HEK293 (cell line): ENCODE data around the gene MYO1F.

Source experiments
- CTCF ChIA-PET: fragments of 350-600 bp; formaldehyde crosslinking; extraction: SDS; loops from one replicate; lab custom pipeline; 2021; ENCODE audit warnings: antibody characterized with exemption; lab: Yijun Ruan, JAX
- POLR2A ChIA-PET: fragments of 300-600 bp; formaldehyde crosslinking; extraction: SDS; loops from one replicate; lab custom pipeline; 2020; ENCODE audit warnings: antibody characterized with exemption, inconsistent platforms; lab: Yijun Ruan, JAX
- H3K27ac ChIP-seq: fragments of 200-500 bp; sonication (Bioruptor generic); 2 replicates; pipeline ENCODE4 v1.5.1; 2014; ENCODE audit warnings: low read depth, low read length, control low read depth, inconsistent platforms; ENCODE audit errors: extremely low read depth
- H3K36me3 ChIP-seq, 2 experiments: fragments of 200-500 bp in 1 of 2; sonication (Bioruptor generic) in 1 of 2; 1 replicate in 1 of 2; 2 replicates in 1 of 2; pipeline ENCODE4 v1.5.1; 2014 to 2017; ENCODE audit warnings: inconsistent platforms in 2 of 2, low read length in 2 of 2; ENCODE audit not compliant: control insufficient read depth in 2 of 2, insufficient read depth in 1 of 2
- H3K4me1 ChIP-seq: fragments of 200-500 bp; sonication (Bioruptor generic); 2 replicates; pipeline ENCODE4 v1.5.1; 2014; ENCODE audit warnings: mild to moderate bottlenecking, low read length, inconsistent platforms; ENCODE audit not compliant: control insufficient read depth, insufficient read depth
- H3K4me3 ChIP-seq: 2 replicates; pipeline ENCODE4 v1.5.1; 2011; ENCODE audit warnings: low read depth, mild to moderate bottlenecking, control low read depth, low read length, moderate library complexity
- H3K9me3 ChIP-seq: fragments of 200-500 bp; sonication (Bioruptor generic); 2 replicates; pipeline ENCODE4 v1.5.1; 2014; ENCODE audit warnings: low read depth, low read length, inconsistent platforms; ENCODE audit not compliant: control insufficient read depth, insufficient read depth
- BCL11B ChIP-seq: fragments of 450-650 bp; formaldehyde crosslinking; IDR thresholded peaks from 2 replicates; pipeline ENCODE4 v1.5.1; 2016; ENCODE audit warnings: low read depth, missing biosample characterization, missing genetic modification characterization
- GLI2 ChIP-seq: fragments of 450-650 bp; formaldehyde crosslinking; IDR thresholded peaks from 2 replicates; pipeline ENCODE4; 2017; ENCODE audit warnings: missing biosample characterization, missing genetic modification characterization, low read depth, borderline replicate concordance
- HOXC10 ChIP-seq: sonication (generic); formaldehyde crosslinking; IDR thresholded peaks from 2 replicates; pipeline ENCODE4 v1.8.1; 2023; ENCODE audit warnings: mild to moderate bottlenecking, missing genetic modification reagents
- IKZF3 ChIP-seq: fragments of 450-650 bp; IDR thresholded peaks from 2 replicates; pipeline ENCODE4 v1.5.0; 2018; ENCODE audit warnings: missing biosample characterization, mild to moderate bottlenecking, missing genetic modification characterization, moderate library complexity
- PRDM10 ChIP-seq: fragments of 450-650 bp; formaldehyde crosslinking; IDR thresholded peaks from 2 replicates; pipeline ENCODE4 v1.5.1; 2016; ENCODE audit warnings: missing biosample characterization, missing genetic modification characterization
- SCRT1 ChIP-seq: fragments of 450-650 bp; formaldehyde crosslinking; IDR thresholded peaks from 2 replicates; pipeline ENCODE4 v1.5.1; 2016; ENCODE audit warnings: missing biosample characterization, missing genetic modification characterization, borderline replicate concordance
- ZBTB1 ChIP-seq: fragments of 450-650 bp; formaldehyde crosslinking; IDR thresholded peaks from 2 replicates; pipeline ENCODE4 v1.5.1; 2016; ENCODE audit warnings: missing biosample characterization, missing genetic modification characterization
- ZFP41 ChIP-seq: fragments of 450-650 bp; formaldehyde crosslinking; IDR thresholded peaks from 2 replicates; pipeline ENCODE4 v1.5.1; 2016; ENCODE audit warnings: missing biosample characterization, missing genetic modification characterization, borderline replicate concordance
- ZNF155 ChIP-seq: fragments of 450-650 bp; formaldehyde crosslinking; IDR thresholded peaks from 2 replicates; pipeline ENCODE4 v1.5.1; 2016; ENCODE audit warnings: missing biosample characterization, missing genetic modification characterization
- ZNF211 ChIP-seq: fragments of 450-650 bp; formaldehyde crosslinking; IDR thresholded peaks from 2 replicates; pipeline ENCODE4 v1.5.1; 2016; ENCODE audit warnings: low read depth, missing biosample characterization, missing genetic modification characterization
- ZNF280D ChIP-seq: fragments of 450-650 bp; formaldehyde crosslinking; IDR thresholded peaks from 2 replicates; pipeline ENCODE4 v1.5.1; 2016; ENCODE audit warnings: missing biosample characterization, missing genetic modification characterization
- ZNF335 ChIP-seq: fragments of 450-650 bp; formaldehyde crosslinking; conservative IDR thresholded peaks from 2 replicates; pipeline ENCODE4 v1.5.1; 2016; ENCODE audit warnings: missing biosample characterization, missing genetic modification characterization
- ZNF341 ChIP-seq: fragments of 450-650 bp; formaldehyde crosslinking; IDR thresholded peaks from 2 replicates; pipeline ENCODE4; 2016; ENCODE audit warnings: low read depth, missing biosample characterization, missing genetic modification characterization
- ZNF416 ChIP-seq: fragments of 450-650 bp; formaldehyde crosslinking; IDR thresholded peaks from 2 replicates; pipeline ENCODE4 v1.5.1; 2016; ENCODE audit warnings: missing biosample characterization, missing genetic modification characterization
- ZNF449 ChIP-seq: fragments of 450-650 bp; formaldehyde crosslinking; IDR thresholded peaks from 2 replicates; pipeline ENCODE4 v1.5.1; 2017; ENCODE audit warnings: missing biosample characterization, mild to moderate bottlenecking, missing genetic modification characterization, moderate library complexity
- ZNF473 ChIP-seq: fragments of 450-650 bp; formaldehyde crosslinking; IDR thresholded peaks from 2 replicates; pipeline ENCODE4 v1.5.1; 2017; ENCODE audit warnings: missing biosample characterization, missing genetic modification characterization
- ZNF548 ChIP-seq: fragments of 450-650 bp; formaldehyde crosslinking; IDR thresholded peaks from 2 replicates; pipeline ENCODE4 v1.5.1; 2016; ENCODE audit warnings: missing biosample characterization, missing genetic modification characterization
- ZNF692 ChIP-seq: fragments of 450-650 bp; formaldehyde crosslinking; IDR thresholded peaks from 2 replicates; pipeline ENCODE4 v1.5.1; 2016; ENCODE audit warnings: missing biosample characterization, missing genetic modification characterization
- TF ChIP-seq, protein P1 (sequence below): fragments of 450-650 bp; formaldehyde crosslinking; IDR thresholded peaks from 2 replicates; pipeline ENCODE4 v1.5.1; 2016; ENCODE audit warnings: missing biosample characterization, missing genetic modification characterization, borderline replicate concordance

Gene MYO1F

GRCh38 chr19:8526345-8527091 is 50.7 kb downstream of the MYO1F start:
- POLR2A ChIA-PET: interaction anchor here (0.6 to 4.2 kb wide), 7 partner anchors 12 to 202 kb away, joined by 3 to 82 read pairs (median 3); partner anchors contain the start of gene ZNF414
- Histone ChIP-seq H3K4me1 (no peaks in the 10 kb centered on the region), H3K36me3 (no peaks in the 10 kb centered on the region), H3K9me3 (no peaks in the 10 kb centered on the region), H3K27ac (peak overlapping the region; percentile 44; the same call in 1 of the 2 replicates), H3K4me3 (peak overlapping the region; percentile 70)
- CTCF ChIA-PET: interaction anchor here (0.5 to 1.0 kb wide), 2 partner anchors 16 to 53 kb away, joined by 3 read pairs; no protein-coding TSS in a partner anchor
- TF ChIP-seq ZNF692 (tag by site-specific recombination): 0 out of 2 replicates have a peak, but pooled peaks have one; percentile 5
- TF ChIP-seq ZNF416: no peak
- TF ChIP-seq ZNF211 (tag by site-specific recombination): no peak
- TF ChIP-seq ZNF548 (tag by site-specific recombination): no peak
- no peak for TF ChIP-seq ZNF341 (tag by site-specific recombination)
- TF ChIP-seq SCRT1 (tag by site-specific recombination): peak; percentile 100
- TF ChIP-seq BCL11B (tag by site-specific recombination): no peak
- no peak for TF ChIP-seq ZNF473 (tag by site-specific recombination)
- no peak for TF ChIP-seq ZNF280D (tag by site-specific recombination)
- TF ChIP-seq ZNF449: no peak
- TF ChIP-seq GLI2: no peak
- no peak for TF ChIP-seq ZNF155
- no peak for TF ChIP-seq IKZF3 (tag by site-specific recombination)
- peak; percentile 26 for TF ChIP-seq ZNF335
- no peak for TF ChIP-seq HOXC10 (CRISPR knock-in tag)
- no peak for TF ChIP-seq PRDM10 (tag by site-specific recombination)
- TF ChIP-seq ZFP41 (tag by site-specific recombination): no peak
- TF ChIP-seq, protein P1, sequence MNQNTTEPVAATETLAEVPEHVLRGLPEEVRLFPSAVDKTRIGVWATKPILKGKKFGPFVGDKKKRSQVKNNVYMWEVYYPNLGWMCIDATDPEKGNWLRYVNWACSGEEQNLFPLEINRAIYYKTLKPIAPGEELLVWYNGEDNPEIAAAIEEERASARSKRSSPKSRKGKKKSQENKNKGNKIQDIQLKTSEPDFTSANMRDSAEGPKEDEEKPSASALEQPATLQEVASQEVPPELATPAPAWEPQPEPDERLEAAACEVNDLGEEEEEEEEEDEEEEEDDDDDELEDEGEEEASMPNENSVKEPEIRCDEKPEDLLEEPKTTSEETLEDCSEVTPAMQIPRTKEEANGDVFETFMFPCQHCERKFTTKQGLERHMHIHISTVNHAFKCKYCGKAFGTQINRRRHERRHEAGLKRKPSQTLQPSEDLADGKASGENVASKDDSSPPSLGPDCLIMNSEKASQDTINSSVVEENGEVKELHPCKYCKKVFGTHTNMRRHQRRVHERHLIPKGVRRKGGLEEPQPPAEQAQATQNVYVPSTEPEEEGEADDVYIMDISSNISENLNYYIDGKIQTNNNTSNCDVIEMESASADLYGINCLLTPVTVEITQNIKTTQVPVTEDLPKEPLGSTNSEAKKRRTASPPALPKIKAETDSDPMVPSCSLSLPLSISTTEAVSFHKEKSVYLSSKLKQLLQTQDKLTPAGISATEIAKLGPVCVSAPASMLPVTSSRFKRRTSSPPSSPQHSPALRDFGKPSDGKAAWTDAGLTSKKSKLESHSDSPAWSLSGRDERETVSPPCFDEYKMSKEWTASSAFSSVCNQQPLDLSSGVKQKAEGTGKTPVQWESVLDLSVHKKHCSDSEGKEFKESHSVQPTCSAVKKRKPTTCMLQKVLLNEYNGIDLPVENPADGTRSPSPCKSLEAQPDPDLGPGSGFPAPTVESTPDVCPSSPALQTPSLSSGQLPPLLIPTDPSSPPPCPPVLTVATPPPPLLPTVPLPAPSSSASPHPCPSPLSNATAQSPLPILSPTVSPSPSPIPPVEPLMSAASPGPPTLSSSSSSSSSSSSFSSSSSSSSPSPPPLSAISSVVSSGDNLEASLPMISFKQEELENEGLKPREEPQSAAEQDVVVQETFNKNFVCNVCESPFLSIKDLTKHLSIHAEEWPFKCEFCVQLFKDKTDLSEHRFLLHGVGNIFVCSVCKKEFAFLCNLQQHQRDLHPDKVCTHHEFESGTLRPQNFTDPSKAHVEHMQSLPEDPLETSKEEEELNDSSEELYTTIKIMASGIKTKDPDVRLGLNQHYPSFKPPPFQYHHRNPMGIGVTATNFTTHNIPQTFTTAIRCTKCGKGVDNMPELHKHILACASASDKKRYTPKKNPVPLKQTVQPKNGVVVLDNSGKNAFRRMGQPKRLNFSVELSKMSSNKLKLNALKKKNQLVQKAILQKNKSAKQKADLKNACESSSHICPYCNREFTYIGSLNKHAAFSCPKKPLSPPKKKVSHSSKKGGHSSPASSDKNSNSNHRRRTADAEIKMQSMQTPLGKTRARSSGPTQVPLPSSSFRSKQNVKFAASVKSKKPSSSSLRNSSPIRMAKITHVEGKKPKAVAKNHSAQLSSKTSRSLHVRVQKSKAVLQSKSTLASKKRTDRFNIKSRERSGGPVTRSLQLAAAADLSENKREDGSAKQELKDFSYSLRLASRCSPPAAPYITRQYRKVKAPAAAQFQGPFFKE (tag by site-specific recombination): 0 out of 2 replicates have a peak, but pooled peaks have one; percentile 52
- TF ChIP-seq ZBTB1: no peak
